Mesothelial cell of epicardium (in vitro differentiated cells): ENCODE data around the gene KCNA10. TPM values are rescaled to one million over a fixed set of nuclear protein-coding genes. Genes with fewer than 3 reads are reported as not detected.
A peak's percentile ranks its signal among the peaks of the same experiment; 100 is the strongest.

Experiments used
- DNase-seq, 2 experiments: peaks; one replicate each; pipeline ENCODE4 v3.0.0; 2021; ENCODE audit warnings: low spot score in 2 of 2; ENCODE audit not compliant: unreplicated experiment in 2 of 2
- H3K27ac Mint-ChIP-seq: 2 replicates; pipeline ENCODE4 v1.8.0; 2021; ENCODE audit warnings: mixed read lengths
- H3K27me3 Mint-ChIP-seq: 2 replicates; pipeline ENCODE4 v1.8.0; 2021; ENCODE audit warnings: low read depth, mixed read lengths
- H3K36me3 Mint-ChIP-seq: 2 replicates; pipeline ENCODE4 v1.8.0; 2021; ENCODE audit warnings: mixed read lengths
- H3K4me1 Mint-ChIP-seq: 2 replicates; pipeline ENCODE4 v1.8.0; 2021; ENCODE audit warnings: mixed read lengths
- H3K4me3 Mint-ChIP-seq: 2 replicates; pipeline ENCODE4 v1.8.0; 2021; ENCODE audit warnings: mild to moderate bottlenecking, moderate library complexity, mixed read lengths
- H3K9me3 Mint-ChIP-seq: 2 replicates; pipeline ENCODE4 v1.8.0; 2021; ENCODE audit warnings: mixed read lengths
- CTCF ChIP-seq: fragments of 200-600 bp; sonication (generic); IDR thresholded peaks from one replicate; pipeline ENCODE4 v1.5.0; 2021; ENCODE audit warnings: antibody characterized with exemption; ENCODE audit not compliant: unreplicated experiment
- total RNA-seq: library from RNA; stranded (reverse); gene quantifications from 3 replicates; pipeline ENCODE4 v1.2.1, GENCODE V29; 2021

The KCNA10 gene
- total RNA-seq, 1 donor from 2014 or later, result not detected

- Mint-ChIP-seq H3K4me3 (no peak overlapping the region), H3K9me3 (no peaks in the 10 kb centered on the region), H3K27me3 (no peaks in the 10 kb centered on the region), H3K27ac (no peak overlapping the region), H3K4me1 (peaks cover 8% of the 10 kb centered on the region), H3K36me3 (no peaks in the 10 kb centered on the region)
- peak; percentile 75 for TF ChIP-seq CTCF
- DNase-seq, result peak; percentile 66 to 89
Measured at GRCh38 chr1:110495926-110496600, 22.9 kb downstream of the KCNA10 start.

- Mint-ChIP-seq H3K4me3 (no peak overlapping the region), H3K27me3 (no peaks in the 10 kb centered on the region), H3K9me3 (no peaks in the 10 kb centered on the region), H3K36me3 (no peaks in the 10 kb centered on the region), H3K4me1 (peaks cover 8% of the 10 kb centered on the region), H3K27ac (no peak overlapping the region)
- TF ChIP-seq CTCF, result no peak
- DNase-seq, result no peak
Measured at GRCh38 chr1:110494522-110495406, 24.2 kb downstream of the KCNA10 start.

- Mint-ChIP-seq H3K36me3 (no peaks in the 10 kb centered on the region), H3K4me3 (no peak overlapping the region), H3K27me3 (no peaks in the 10 kb centered on the region), H3K4me1 (peaks cover 8% of the 10 kb centered on the region), H3K9me3 (no peaks in the 10 kb centered on the region), H3K27ac (no peak overlapping the region)
- no peak for TF ChIP-seq CTCF
- DNase-seq, result no peak
Measured at GRCh38 chr1:110494036-110494435, 24.9 kb downstream of the KCNA10 start.

GRCh38 chr1:110493059-110493699, 25.8 kb downstream of the KCNA10 start:
- Mint-ChIP-seq H3K4me3 (no peak overlapping the region), H3K27me3 (no peaks in the 10 kb centered on the region), H3K9me3 (no peaks in the 10 kb centered on the region), H3K27ac (no peak overlapping the region), H3K4me1 (peaks cover 8% of the 10 kb centered on the region), H3K36me3 (no peaks in the 10 kb centered on the region)
- TF ChIP-seq CTCF, result no peak
- no peak for DNase-seq

GRCh38 chr1:110492573-110492972, 26.4 kb downstream of the KCNA10 start:
- peaks cover 8% of the 10 kb centered on the region for H3K4me1 Mint-ChIP-seq
- no peak for DNase-seq
- H3K9me3 Mint-ChIP-seq, result no peaks in the 10 kb centered on the region
- H3K4me3 Mint-ChIP-seq, result no peak overlapping the region
- TF ChIP-seq CTCF, result no peak
- H3K27ac Mint-ChIP-seq, result no peak overlapping the region
- H3K36me3 Mint-ChIP-seq, result no peaks in the 10 kb centered on the region
- H3K27me3 Mint-ChIP-seq, result no peaks in the 10 kb centered on the region
